ENCODE data around the gene PRKCB. TPM values are rescaled to one million over a fixed set of nuclear protein-coding genes. Genes with fewer than 3 reads are reported as not detected.

Gene PRKCB
- polyA plus RNA-seq, 1 donor (not counting 4 experiments of a cell fraction or from before 2014, with no cell fraction given): 0.18 TPM

GRCh38 chr16:24075931-24076716, 240.3 kb downstream of the PRKCB start:
- TF ChIP-seq, protein P1, sequence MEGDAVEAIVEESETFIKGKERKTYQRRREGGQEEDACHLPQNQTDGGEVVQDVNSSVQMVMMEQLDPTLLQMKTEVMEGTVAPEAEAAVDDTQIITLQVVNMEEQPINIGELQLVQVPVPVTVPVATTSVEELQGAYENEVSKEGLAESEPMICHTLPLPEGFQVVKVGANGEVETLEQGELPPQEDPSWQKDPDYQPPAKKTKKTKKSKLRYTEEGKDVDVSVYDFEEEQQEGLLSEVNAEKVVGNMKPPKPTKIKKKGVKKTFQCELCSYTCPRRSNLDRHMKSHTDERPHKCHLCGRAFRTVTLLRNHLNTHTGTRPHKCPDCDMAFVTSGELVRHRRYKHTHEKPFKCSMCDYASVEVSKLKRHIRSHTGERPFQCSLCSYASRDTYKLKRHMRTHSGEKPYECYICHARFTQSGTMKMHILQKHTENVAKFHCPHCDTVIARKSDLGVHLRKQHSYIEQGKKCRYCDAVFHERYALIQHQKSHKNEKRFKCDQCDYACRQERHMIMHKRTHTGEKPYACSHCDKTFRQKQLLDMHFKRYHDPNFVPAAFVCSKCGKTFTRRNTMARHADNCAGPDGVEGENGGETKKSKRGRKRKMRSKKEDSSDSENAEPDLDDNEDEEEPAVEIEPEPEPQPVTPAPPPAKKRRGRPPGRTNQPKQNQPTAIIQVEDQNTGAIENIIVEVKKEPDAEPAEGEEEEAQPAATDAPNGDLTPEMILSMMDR (optimal IDR thresholded peaks at IDR 0.05 in 1 of 3, IDR thresholded peaks at IDR 0.05 in 1 of 3, conservative IDR thresholded peaks at IDR 0.05 in 1 of 3; ENCODE audit: extremely low read depth in 1 of 3, insufficient read depth in 2 of 3, low read length in 3 of 3): no peak
- no peak for TF ChIP-seq EZH2 (IDR thresholded peaks at IDR 0.05; ENCODE audit: low read length)
- H4K20me1 ChIP-seq (ENCODE audit: control insufficient read depth, extremely low read depth, insufficient read depth, low read length): no peaks in the 10 kb centered on the region
- no peaks in the 10 kb centered on the region for H3K9me1 ChIP-seq (ENCODE audit: control insufficient read depth, extremely low read depth, insufficient read depth, low read length)
- H2AFZ ChIP-seq (ENCODE audit: control insufficient read depth, low read length): no peak overlapping the region
- H3K79me2 ChIP-seq (ENCODE audit: control insufficient read depth, insufficient read depth, low read length): no peaks in the 10 kb centered on the region
- H3K27ac ChIP-seq (ENCODE audit: control insufficient read depth, insufficient read depth, low read length): no peak overlapping the region
- no peak overlapping the region for H3K9ac ChIP-seq (ENCODE audit: control insufficient read depth, extremely low read depth, insufficient read depth, low read length)
- FAIRE-seq (no peak), DNase-seq (ENCODE audit: low read depth, low spot score) (no peak)
- H3K4me3 ChIP-seq (ENCODE audit: control insufficient read depth in 2 of 3, extremely low read depth in 1 of 3, insufficient read depth in 2 of 3, low read depth in 1 of 3, low read length in 3 of 3): no peak overlapping the region
- no peak overlapping the region for H3K4me2 ChIP-seq (ENCODE audit: control insufficient read depth, extremely low read depth, insufficient read depth, low read depth, low read length)
- H3K36me3 ChIP-seq (ENCODE audit: control insufficient read depth in 2 of 2, extremely low read depth in 1 of 2, insufficient read depth in 2 of 2, low read length in 2 of 2): no peaks in the 10 kb centered on the region
- no peaks in the 10 kb centered on the region for H3K27me3 ChIP-seq (ENCODE audit: control insufficient read depth, extremely low read depth, insufficient read depth, low read length)
- dilution Hi-C loops (cut with MboI; ENCODE audit: extremely low pct_ligation_motif_present, low sequenced_read_pairs): loop anchor here (10.0 kb wide), 1 partner anchor 69 kb away; no protein-coding TSS in a partner anchor
- H3K9me3 ChIP-seq (ENCODE audit: control insufficient read depth, low read depth, low read length): no peaks in the 10 kb centered on the region
- H3K4me1 ChIP-seq (ENCODE audit: control insufficient read depth, extremely low read depth, insufficient read depth, low read length): no peaks in the 10 kb centered on the region

- no peaks in the 10 kb centered on the region for H3K9me1 ChIP-seq (ENCODE audit: control insufficient read depth, extremely low read depth, insufficient read depth, low read length)
- no peak overlapping the region for H2AFZ ChIP-seq (ENCODE audit: control insufficient read depth, low read length)
- H3K79me2 ChIP-seq (ENCODE audit: control insufficient read depth, insufficient read depth, low read length): no peaks in the 10 kb centered on the region
- no peak overlapping the region for H3K9ac ChIP-seq (ENCODE audit: control insufficient read depth, extremely low read depth, insufficient read depth, low read length)
- H3K9me3 ChIP-seq (ENCODE audit: control insufficient read depth, low read depth, low read length): no peaks in the 10 kb centered on the region
- FAIRE-seq (no peak), DNase-seq (ENCODE audit: low read depth, low spot score) (no peak)
- H3K4me1 ChIP-seq (ENCODE audit: control insufficient read depth, extremely low read depth, insufficient read depth, low read length): no peaks in the 10 kb centered on the region
- H3K27me3 ChIP-seq (ENCODE audit: control insufficient read depth, extremely low read depth, insufficient read depth, low read length): no peaks in the 10 kb centered on the region
- no peaks in the 10 kb centered on the region for H4K20me1 ChIP-seq (ENCODE audit: control insufficient read depth, extremely low read depth, insufficient read depth, low read length)
- H3K4me3 ChIP-seq (ENCODE audit: control insufficient read depth in 2 of 3, extremely low read depth in 1 of 3, insufficient read depth in 2 of 3, low read depth in 1 of 3, low read length in 3 of 3): no peak overlapping the region
- dilution Hi-C loops (cut with MboI; ENCODE audit: extremely low pct_ligation_motif_present, low sequenced_read_pairs): loop anchor here (10.0 kb wide), 1 partner anchor 68 kb away; no protein-coding TSS in a partner anchor
- TF ChIP-seq EZH2 (IDR thresholded peaks at IDR 0.05; ENCODE audit: low read length): no peak
- TF ChIP-seq, protein P1 (optimal IDR thresholded peaks at IDR 0.05 in 1 of 3, IDR thresholded peaks at IDR 0.05 in 1 of 3, conservative IDR thresholded peaks at IDR 0.05 in 1 of 3; ENCODE audit: extremely low read depth in 1 of 3, insufficient read depth in 2 of 3, low read length in 3 of 3): no peak
- H3K36me3 ChIP-seq (ENCODE audit: control insufficient read depth in 2 of 2, extremely low read depth in 1 of 2, insufficient read depth in 2 of 2, low read length in 2 of 2): no peaks in the 10 kb centered on the region
- H3K4me2 ChIP-seq (ENCODE audit: control insufficient read depth, extremely low read depth, insufficient read depth, low read depth, low read length): no peak overlapping the region
- H3K27ac ChIP-seq (ENCODE audit: control insufficient read depth, insufficient read depth, low read length): no peak overlapping the region
Measured at GRCh38 chr16:24077292-24077691, 241.5 kb downstream of the PRKCB start.

All from keratinocyte (primary cell).